ENCODE data around the gene AXDND1. TPM values are rescaled to one million over a fixed set of nuclear protein-coding genes. Genes with fewer than 3 reads are reported as not detected.

The AXDND1 gene
- polyA plus RNA-seq, 1 donor from 2014 or later, result 1.1 TPM

GRCh38 chr1:179366093-179366800, 476 bp downstream of the AXDND1 start:
- Histone ChIP-seq H3K36me3 (ENCODE audit: insufficient read depth, low read length) (no peaks in the 10 kb centered on the region), H3K79me2 (replicated peaks; ENCODE audit: insufficient read depth, low read length) (no peaks in the 10 kb centered on the region), H3K9ac (ENCODE audit: low read length) (peak overlapping the region; percentile 71), H3K4me3 (ENCODE audit: low read length) (peak overlapping the region; percentile 86), H3K27me3 (ENCODE audit: insufficient read depth, low read depth, low read length) (no peaks in the 10 kb centered on the region), H3F3A (ENCODE audit: insufficient read depth, low read length, poor library complexity, severe bottlenecking) (no peaks in the 10 kb centered on the region), H3K27ac (ENCODE audit: low read length) (peak overlapping the region; percentile 79), H3K9me3 (ENCODE audit: low read length) (no peaks in the 10 kb centered on the region), H4K20me1 (ENCODE audit: insufficient read depth) (no peaks in the 10 kb centered on the region), H2AFZ (ENCODE audit: low read depth, low read length) (peak overlapping the region; percentile 84), H3K4me2 (ENCODE audit: low read length) (peak overlapping the region; percentile 60), H3K9me2 (ENCODE audit: insufficient read depth, low read length) (no peaks in the 10 kb centered on the region)
- no peak for TF ChIP-seq EZH2 (IDR thresholded peaks at IDR 0.05; ENCODE audit: borderline replicate concordance, insufficient read depth, low read length, poor library complexity, severe bottlenecking)
- TF ChIP-seq MXI1 (conservative IDR thresholded peaks at IDR 0.05; ENCODE audit: poor library complexity, severe bottlenecking), result peak; percentile 71
- TF ChIP-seq CTCF (IDR thresholded peaks at IDR 0.05; ENCODE audit: poor library complexity, severe bottlenecking), result peak; percentile 32
- no peak for TF ChIP-seq SMC3 (conservative IDR thresholded peaks at IDR 0.05; ENCODE audit: poor library complexity)
- no peak for TF ChIP-seq REST (IDR thresholded peaks at IDR 0.05; ENCODE audit: borderline replicate concordance)
- TF ChIP-seq RAD21 (conservative IDR thresholded peaks at IDR 0.05), result no peak

- H2AFZ ChIP-seq (ENCODE audit: low read depth, low read length), result no peak overlapping the region
- no peaks in the 10 kb centered on the region for H3F3A ChIP-seq (ENCODE audit: insufficient read depth, low read length, poor library complexity, severe bottlenecking)
- no peaks in the 10 kb centered on the region for H3K9me3 ChIP-seq (ENCODE audit: low read length)
- H3K9ac ChIP-seq (ENCODE audit: low read length), result no peak overlapping the region
- H3K4me2 ChIP-seq (ENCODE audit: low read length), result no peak overlapping the region
- H3K9me2 ChIP-seq (ENCODE audit: insufficient read depth, low read length), result no peaks in the 10 kb centered on the region
- TF ChIP-seq REST (IDR thresholded peaks at IDR 0.05; ENCODE audit: borderline replicate concordance) (no peak), MXI1 (conservative IDR thresholded peaks at IDR 0.05; ENCODE audit: poor library complexity, severe bottlenecking) (peak; percentile 18), RAD21 (conservative IDR thresholded peaks at IDR 0.05) (peak; percentile 86), CTCF (IDR thresholded peaks at IDR 0.05; ENCODE audit: poor library complexity, severe bottlenecking) (peak; percentile 84), EZH2 (IDR thresholded peaks at IDR 0.05; ENCODE audit: borderline replicate concordance, insufficient read depth, low read length, poor library complexity, severe bottlenecking) (no peak), POLR2AphosphoS5 (IDR thresholded peaks at IDR 0.05) (no peak), EP300 (conservative IDR thresholded peaks at IDR 0.05; ENCODE audit: poor library complexity, severe bottlenecking) (no peak), TAF1 (IDR thresholded peaks at IDR 0.05; ENCODE audit: low read depth) (no peak), SMC3 (conservative IDR thresholded peaks at IDR 0.05; ENCODE audit: poor library complexity) (peak; percentile 91)
- H3K36me3 ChIP-seq (ENCODE audit: insufficient read depth, low read length), result no peaks in the 10 kb centered on the region
- H3K4me3 ChIP-seq (ENCODE audit: low read length), result no peak overlapping the region
- H3K79me2 ChIP-seq (replicated peaks; ENCODE audit: insufficient read depth, low read length), result no peaks in the 10 kb centered on the region
- H3K27ac ChIP-seq (ENCODE audit: low read length), result no peak overlapping the region
- H4K20me1 ChIP-seq (ENCODE audit: insufficient read depth), result no peaks in the 10 kb centered on the region
- no peaks in the 10 kb centered on the region for H3K27me3 ChIP-seq (ENCODE audit: insufficient read depth, low read depth, low read length)
Measured at GRCh38 chr1:179369751-179370341, 4.1 kb downstream of the AXDND1 start.

Measured in neural cell (in vitro differentiated cells).